ENCODE results near the gene CACNA1B. TPM values are rescaled to one million over a fixed set of nuclear protein-coding genes. Genes with fewer than 3 reads are reported as not detected.
"Not testable (repeated sequence)": the region's sequence is repeated elsewhere in the genome, so short reads cannot be mapped to it uniquely, and the experiment has no call there.

Gene CACNA1B
- total and polyA plus RNA-seq, 2 donors (not counting 1 experiment from before 2014, with no cell fraction given), result 0.15 TPM; not detected in 1

DNA sequence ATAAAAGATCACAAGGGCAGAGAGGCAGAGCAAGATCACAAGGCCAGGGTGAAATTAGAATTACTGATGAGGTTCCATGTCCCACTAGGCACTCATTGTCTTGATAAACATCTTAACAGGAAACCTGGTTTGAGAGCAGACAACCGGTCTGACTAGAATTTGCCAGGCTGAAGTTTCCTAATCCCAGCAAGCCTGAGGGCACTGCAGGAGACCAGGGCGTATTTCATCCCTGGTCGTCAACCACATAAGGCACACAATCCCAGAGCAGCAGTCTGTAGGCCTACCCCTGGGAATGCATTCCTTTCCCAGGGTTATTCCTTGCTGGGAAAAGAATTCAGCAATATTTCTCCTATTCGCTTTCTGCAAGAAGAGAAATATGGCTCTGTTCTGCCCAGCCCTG, 214.5 kb downstream of the CACNA1B start:
- H3K4me3 ChIP-seq (ENCODE audit: control extremely low read depth in 1 of 5, extremely low read depth in 1 of 5, insufficient read depth in 1 of 5, low read depth in 2 of 5, low read length in 4 of 5); H3K79me2 ChIP-seq (ENCODE audit: control insufficient read depth, insufficient read depth, low read length); H3K9ac ChIP-seq (ENCODE audit: low read length); H3K4me1 Mint-ChIP-seq; ATAC-seq (ENCODE audit: low read depth); H3K27ac Mint-ChIP-seq; H3K27me3 ChIP-seq (replicated peaks in 1 of 4; ENCODE audit: control extremely low read depth in 1 of 4, control insufficient read depth in 3 of 4, insufficient read depth in 4 of 4, low read length in 3 of 4); H3K9me3 ChIP-seq (ENCODE audit: control extremely low read depth in 1 of 3, control insufficient read depth in 2 of 3, insufficient read depth in 1 of 3, low read length in 2 of 3); H2AFZ ChIP-seq (ENCODE audit: insufficient read depth, low read depth, low read length, poor library complexity, severe bottlenecking); H3K4me2 ChIP-seq (replicated peaks; ENCODE audit: low read depth, low read length, poor library complexity, severe bottlenecking); H3K27ac ChIP-seq (ENCODE audit: low read length in 2 of 2); H3K9me3 Mint-ChIP-seq (ENCODE audit: insufficient read depth); H3K4me1 ChIP-seq (ENCODE audit: control insufficient read depth in 2 of 2, insufficient read depth in 2 of 2, low read length in 2 of 2); H3K36me3 ChIP-seq (replicated peaks in 1 of 2; ENCODE audit: control extremely low read depth in 1 of 2, control insufficient read depth in 1 of 2, extremely low read depth in 1 of 2, insufficient read depth in 2 of 2, low read length in 1 of 2); intact Hi-C loops (cut with micrococcal nuclease); POLR2A ChIA-PET; DNase-seq; H3K4me3 Mint-ChIP-seq; CTCF ChIA-PET; H4K20me1 ChIP-seq (ENCODE audit: control insufficient read depth, insufficient read depth, low read length, poor library complexity, severe bottlenecking): not testable (repeated sequence)
- peaks cover 13% of the 10 kb centered on the region for H3K27me3 Mint-ChIP-seq
- WGBS (ENCODE audit: insufficient coverage), result 67% methylated on average over 4 of the region's 4 CpGs

DNA sequence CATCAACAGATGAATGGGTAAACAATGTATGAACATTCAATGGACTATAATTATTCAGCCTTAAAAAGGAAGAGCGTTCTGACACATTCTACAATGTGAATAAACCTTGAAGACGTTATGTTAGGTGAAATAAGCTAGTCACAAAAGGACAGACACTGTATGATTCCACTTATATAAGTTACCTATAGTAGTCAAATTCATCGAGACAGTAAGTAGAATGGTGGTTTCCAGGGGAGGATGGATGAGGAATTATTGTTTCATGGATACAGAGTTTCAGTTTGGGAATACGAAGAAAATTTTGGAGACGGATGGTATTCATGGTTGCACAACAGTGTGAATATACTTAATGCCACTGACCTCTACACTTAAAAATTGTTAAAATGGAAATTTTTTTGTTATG, 216.4 kb downstream of the CACNA1B start:
- ATAC-seq (ENCODE audit: low read depth), result no peak
- Histone ChIP-seq H3K79me2 (ENCODE audit: control insufficient read depth, insufficient read depth, low read length) (no peaks in the 10 kb centered on the region), H3K27ac (ENCODE audit: low read length in 2 of 2) (no peak overlapping the region), H3K9me3 (ENCODE audit: control extremely low read depth in 1 of 3, control insufficient read depth in 2 of 3, insufficient read depth in 1 of 3, low read length in 2 of 3) (peaks cover 0 to under 1% (median 0%) of the 10 kb centered on the region in 3 donors), H2AFZ (ENCODE audit: insufficient read depth, low read depth, low read length, poor library complexity, severe bottlenecking) (no peak overlapping the region), H3K4me1 (ENCODE audit: control insufficient read depth in 2 of 2, insufficient read depth in 2 of 2, low read length in 2 of 2) (no peaks in the 10 kb centered on the region), H4K20me1 (ENCODE audit: control insufficient read depth, insufficient read depth, low read length, poor library complexity, severe bottlenecking) (no peaks in the 10 kb centered on the region), H3K27me3 (replicated peaks in 1 of 4; ENCODE audit: control extremely low read depth in 1 of 4, control insufficient read depth in 3 of 4, insufficient read depth in 4 of 4, low read length in 3 of 4) (peaks cover 0 to 4% (median 0%) of the 10 kb centered on the region in 4 experiments), H3K4me2 (replicated peaks; ENCODE audit: low read depth, low read length, poor library complexity, severe bottlenecking) (no peak overlapping the region), H3K36me3 (replicated peaks in 1 of 2; ENCODE audit: control extremely low read depth in 1 of 2, control insufficient read depth in 1 of 2, extremely low read depth in 1 of 2, insufficient read depth in 2 of 2, low read length in 1 of 2) (no peaks in the 10 kb centered on the region), H3K9ac (ENCODE audit: low read length) (no peak overlapping the region), H3K4me3 (ENCODE audit: control extremely low read depth in 1 of 5, extremely low read depth in 1 of 5, insufficient read depth in 1 of 5, low read depth in 2 of 5, low read length in 4 of 5) (no peak overlapping the region)
- POLR2A ChIA-PET, result no interaction called here
- intact Hi-C loops (cut with micrococcal nuclease), result no loop called here
- Mint-ChIP-seq H3K27ac (no peak overlapping the region), H3K4me1 (no peaks in the 10 kb centered on the region), H3K9me3 (ENCODE audit: insufficient read depth) (no peaks in the 10 kb centered on the region), H3K4me3 (no peak overlapping the region), H3K27me3 (peaks cover 7% of the 10 kb centered on the region)
- TF ChIP-seq EZH2 (IDR thresholded peaks at IDR 0.05; ENCODE audit: borderline replicate concordance, insufficient read depth, low read depth, low read length, poor library complexity, severe bottlenecking), result no peak
- TF ChIP-seq, protein P1, sequence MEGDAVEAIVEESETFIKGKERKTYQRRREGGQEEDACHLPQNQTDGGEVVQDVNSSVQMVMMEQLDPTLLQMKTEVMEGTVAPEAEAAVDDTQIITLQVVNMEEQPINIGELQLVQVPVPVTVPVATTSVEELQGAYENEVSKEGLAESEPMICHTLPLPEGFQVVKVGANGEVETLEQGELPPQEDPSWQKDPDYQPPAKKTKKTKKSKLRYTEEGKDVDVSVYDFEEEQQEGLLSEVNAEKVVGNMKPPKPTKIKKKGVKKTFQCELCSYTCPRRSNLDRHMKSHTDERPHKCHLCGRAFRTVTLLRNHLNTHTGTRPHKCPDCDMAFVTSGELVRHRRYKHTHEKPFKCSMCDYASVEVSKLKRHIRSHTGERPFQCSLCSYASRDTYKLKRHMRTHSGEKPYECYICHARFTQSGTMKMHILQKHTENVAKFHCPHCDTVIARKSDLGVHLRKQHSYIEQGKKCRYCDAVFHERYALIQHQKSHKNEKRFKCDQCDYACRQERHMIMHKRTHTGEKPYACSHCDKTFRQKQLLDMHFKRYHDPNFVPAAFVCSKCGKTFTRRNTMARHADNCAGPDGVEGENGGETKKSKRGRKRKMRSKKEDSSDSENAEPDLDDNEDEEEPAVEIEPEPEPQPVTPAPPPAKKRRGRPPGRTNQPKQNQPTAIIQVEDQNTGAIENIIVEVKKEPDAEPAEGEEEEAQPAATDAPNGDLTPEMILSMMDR (IDR thresholded peaks at IDR 0.05), result no peak
- no peak for DNase-seq
- CTCF ChIA-PET, result no interaction called here
- no CpG with 5 or more reads among the region's 5 CpGs for WGBS (ENCODE audit: insufficient coverage)
